ENCODE data around the gene DEDD2.
"Not testable (repeated sequence)": the region's sequence is repeated elsewhere in the genome, so short reads cannot be mapped to it uniquely, and the experiment has no call there.

DEDD2 gene, protein sequence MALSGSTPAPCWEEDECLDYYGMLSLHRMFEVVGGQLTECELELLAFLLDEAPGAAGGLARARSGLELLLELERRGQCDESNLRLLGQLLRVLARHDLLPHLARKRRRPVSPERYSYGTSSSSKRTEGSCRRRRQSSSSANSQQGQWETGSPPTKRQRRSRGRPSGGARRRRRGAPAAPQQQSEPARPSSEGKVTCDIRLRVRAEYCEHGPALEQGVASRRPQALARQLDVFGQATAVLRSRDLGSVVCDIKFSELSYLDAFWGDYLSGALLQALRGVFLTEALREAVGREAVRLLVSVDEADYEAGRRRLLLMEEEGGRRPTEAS

DNA sequence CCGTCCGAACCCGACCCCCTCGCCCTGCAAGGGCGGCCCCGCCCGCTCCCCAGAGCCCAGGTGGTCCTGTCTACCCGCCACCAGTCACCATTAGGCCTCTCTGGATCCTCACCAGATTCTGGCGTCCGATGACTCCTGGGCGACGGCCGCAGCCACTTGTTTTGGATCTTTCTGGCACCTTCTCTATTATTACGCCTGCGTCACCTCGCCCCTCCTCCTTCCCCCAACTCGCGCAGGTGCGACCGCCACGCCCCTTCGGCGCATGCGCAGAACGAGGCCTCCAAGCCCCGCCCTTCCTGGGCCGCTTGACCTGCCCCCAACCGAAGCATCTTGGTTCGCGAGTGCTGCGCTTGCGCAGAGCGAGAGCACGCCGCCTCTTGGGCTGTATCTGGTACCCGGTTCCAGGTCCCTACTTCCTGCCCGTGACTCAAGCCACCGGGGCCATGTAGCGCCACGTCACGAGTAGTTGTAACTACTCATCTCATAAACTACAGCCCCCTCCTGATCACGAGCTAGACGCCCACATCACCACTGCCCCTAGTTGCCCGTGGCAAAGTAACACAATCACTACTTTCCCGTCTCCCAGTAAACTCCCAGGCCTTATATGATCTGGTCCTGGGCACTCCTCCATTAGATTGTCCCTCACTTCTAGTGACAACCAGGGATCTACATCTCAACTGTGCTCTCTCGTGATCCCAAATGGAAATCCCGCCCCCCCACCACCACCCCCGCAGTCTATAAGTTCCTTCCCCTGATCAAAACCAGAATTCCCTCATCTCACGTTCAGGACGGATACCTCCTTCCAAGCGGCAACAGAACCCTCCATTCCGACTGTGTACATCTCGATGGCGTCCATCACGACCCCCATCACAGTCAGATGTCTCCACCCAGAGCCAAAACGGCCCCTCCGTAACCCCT is at the start of gene DEDD2:
TSS of gene DEDD2 (minus strand) at position 158 of the 918 bp plus-strand sequence. CDS start 670 bp downstream, outside the sequence.
- DNase-seq = peak; percentile 100

DNA sequence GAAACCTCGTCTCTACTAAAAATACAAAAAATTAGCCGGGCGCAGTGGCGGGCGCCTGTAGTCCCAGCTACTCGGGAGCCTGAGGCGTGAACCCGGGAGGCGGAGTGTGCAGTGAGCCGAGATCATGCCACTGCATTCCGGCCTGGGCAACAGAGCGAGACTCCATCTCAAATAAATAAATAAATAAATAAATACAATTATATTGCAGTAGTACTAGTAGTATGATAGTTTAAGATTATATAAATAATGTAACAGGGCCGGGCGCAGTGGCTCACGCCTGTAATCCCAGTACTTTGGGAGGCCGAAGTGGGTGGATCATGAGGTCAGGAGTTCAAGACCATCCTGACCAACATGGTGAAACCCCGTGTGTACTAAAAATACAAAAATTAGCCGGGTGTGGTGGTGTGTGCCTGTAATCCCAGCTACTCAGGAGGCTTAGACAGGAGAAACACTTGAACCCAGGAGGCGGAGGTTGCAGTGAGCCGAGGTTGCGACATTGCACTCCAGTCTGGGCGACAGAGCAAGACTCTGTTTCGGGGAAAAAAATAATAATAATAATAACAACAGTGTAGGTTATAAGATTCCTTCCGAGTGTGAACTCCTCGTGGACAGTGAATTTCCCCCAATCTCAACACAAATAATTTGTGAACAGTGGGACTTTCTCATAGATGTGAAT is 49.6 kb upstream of the DEDD2 start:
- not testable (repeated sequence) for DNase-seq

DNA sequence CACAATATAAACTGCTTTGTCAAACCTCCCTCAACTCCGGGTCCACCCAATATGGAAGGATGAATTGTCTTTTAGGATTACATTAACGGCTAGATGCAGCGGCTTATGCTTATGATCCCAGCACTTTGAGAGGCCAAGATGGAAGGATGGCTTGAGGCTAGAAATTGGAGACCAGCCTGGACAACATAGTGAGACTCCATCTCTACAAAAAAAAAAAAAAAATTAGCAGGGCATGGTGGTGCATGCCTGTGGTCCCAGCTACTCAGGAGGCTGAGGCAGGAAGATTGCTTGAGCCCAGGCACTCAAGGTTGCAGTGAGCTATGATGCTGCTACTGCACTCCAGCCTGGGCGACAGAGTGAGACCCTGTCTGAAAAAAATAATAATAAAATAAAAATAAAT is 48.6 kb upstream of the DEDD2 start:
- DNase-seq = not testable (repeated sequence)

DNA sequence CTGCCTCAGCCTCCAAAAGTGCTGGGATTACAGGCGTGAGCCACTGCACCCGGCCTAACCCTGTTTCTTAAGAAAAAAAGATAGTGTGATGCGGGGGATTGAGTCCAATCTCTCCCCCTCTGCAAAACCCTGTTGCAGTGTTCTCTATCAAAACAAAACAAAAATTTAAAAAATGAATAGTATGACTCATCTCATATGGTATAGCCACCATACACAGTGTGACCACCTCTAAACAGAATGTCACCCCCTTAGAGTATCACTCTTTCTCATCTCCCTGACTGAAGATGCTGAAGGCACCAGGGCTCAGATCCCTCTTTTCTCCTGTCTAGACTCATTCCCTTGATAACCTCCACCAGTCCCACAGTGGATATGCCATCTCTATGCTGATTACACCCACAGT is 44.3 kb upstream of the DEDD2 start:
- DNase-seq = no peak

DNA sequence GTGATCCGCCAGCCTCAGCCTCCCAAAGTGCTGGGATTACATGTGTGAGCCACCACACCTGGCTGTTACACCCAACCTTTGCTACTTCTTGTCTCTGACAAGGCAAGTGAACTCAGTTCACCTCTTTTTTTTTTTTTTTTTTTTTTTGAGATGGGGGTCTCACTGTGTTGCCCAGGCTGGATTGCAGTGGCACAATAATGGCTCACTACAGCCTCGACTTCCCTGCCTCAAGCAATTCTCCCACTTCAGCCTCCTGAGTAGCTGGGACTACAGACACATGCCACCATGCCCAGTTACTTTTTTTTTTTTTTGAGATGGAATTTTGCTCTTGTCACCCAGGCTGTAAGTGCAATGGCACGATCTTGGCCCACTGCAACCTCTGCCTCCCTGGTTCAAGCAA is 40.4 kb upstream of the DEDD2 start:
- not testable (repeated sequence) for DNase-seq

DNA sequence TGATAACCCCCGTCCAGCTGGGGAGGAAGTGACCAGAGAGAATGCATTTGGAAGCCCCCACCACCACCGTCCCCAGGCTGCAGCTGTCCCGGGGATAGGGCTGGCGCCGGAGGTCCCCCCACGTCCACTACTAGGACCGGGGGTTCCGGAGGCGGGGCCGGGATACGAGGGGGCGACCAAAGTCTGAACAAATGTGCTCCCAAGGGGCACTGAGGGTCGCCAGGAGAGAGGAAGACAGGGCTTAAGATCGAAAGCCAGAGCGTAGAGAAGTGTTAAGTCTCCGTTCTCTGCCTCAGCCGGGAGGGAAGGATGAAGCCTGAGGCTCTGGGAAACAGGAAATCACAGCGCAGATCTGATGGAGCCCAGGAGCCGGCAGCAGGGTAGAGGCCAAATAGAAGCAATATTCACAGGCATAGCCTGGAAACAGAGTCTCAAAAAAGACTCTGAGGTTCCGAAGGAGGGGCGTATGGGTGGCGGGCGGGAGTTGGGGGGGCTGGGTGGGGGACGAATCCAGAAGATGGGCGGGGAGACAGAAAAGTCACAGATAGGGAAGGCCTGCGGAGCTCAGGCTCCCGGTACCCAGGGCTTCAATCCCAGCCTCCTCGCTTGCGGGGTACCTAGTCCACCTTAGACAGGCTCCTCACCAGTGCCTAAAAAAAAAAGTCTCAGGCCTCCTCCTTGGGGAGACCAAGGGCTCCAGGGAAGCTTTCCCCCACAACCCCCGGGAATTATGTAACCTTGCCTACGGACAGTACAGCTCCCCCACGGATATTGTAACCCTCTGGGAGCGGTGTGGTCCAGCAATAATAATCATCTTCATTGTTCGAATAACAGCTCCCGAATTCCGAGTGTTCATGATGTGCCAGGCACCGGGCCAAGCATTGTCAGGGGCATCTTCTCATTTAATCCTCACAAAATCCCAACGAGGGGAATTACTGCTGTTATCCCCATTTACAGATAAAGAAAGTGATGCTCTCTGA is 38.6 kb upstream of the DEDD2 start:
- no peak for DNase-seq

DNA sequence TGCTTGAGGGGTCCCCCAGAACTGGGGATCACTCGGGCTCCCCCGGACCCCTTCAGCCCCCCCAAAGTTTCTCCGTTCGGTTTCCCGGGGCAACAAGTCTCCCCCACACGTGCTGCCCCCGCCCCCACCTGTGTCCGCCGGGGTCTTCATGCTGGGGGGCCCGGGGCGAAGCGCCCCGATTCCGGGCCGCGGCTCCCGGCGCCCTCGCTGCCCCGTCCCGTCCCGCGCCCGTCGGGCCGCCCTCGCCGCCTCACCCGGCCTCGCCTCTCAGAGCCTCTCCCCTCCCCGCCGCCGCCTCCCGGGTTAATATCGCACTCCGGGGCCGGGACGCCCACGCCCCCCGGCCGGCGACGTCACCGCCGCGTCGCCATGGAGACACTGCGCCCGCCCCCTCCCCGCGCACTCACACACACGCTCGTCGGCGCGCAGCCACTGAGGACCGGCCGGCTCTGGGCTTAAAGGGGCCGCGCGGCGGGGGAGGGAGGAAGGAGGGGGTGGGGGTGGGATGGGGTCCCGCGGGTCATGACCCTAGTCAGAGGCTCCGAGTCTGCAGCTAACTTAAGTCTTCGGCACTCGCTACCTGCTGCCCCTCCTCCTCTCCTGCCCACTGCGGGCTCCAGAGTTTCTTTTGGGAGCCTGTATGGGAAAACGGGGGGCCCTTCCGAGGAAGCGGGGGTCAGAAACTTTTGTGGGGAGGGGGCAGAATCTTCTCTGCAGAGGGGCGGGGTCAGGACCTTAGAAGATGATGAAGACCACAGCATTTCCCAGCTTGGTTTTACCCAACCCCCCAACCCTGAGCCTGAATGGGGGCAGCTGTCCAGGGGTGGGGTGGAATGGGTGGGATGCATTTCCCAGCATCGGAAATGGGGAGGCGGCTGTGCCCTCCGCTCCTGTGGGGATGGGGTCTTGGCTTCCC is 37.6 kb upstream of the DEDD2 start, which contains the start of gene ERF:
TSS of gene ERF (minus strand) at position 279 of the 916 bp plus-strand sequence. CDS start at position 150, 129 bp downstream.
- DNase-seq = peak; percentile 93

DNA sequence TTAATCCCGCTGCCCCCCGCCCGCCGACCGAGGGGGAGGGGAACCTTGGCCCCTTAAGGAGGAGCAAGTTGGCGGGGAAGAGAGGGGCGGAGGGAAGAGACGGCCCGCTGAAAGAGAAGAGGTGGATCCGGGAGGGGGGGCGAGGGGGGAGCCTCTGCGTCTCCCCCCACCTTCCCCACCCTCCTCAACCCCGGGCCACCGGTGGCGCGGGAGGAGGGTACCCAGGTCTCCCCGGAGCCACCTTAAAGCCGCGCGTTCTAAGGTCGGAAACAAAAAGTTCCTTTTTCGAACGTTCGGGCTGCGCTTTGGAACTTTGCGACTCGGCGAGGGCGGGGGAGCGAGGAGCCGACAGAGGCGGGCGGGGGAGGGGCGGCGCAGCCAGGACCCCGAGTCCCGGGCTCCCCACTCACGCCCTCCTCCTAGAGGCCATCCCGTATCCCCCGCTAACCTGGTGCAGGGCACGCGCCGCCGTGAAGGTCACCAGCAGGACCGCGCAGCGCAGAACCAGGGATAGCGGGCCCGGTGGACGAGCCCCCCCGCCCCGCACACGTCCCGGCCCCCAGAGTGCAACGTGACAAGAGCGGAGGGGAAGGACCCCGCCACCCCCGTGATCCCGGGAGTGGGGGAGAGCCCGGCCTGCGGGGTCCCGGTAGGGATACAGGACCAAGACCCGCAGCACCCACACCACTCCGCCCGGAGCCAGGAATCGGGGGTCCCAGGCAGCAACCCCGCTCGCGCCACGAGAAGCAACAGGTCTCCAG is 36.8 kb upstream of the DEDD2 start:
- DNase-seq = peak; percentile 74

DNA sequence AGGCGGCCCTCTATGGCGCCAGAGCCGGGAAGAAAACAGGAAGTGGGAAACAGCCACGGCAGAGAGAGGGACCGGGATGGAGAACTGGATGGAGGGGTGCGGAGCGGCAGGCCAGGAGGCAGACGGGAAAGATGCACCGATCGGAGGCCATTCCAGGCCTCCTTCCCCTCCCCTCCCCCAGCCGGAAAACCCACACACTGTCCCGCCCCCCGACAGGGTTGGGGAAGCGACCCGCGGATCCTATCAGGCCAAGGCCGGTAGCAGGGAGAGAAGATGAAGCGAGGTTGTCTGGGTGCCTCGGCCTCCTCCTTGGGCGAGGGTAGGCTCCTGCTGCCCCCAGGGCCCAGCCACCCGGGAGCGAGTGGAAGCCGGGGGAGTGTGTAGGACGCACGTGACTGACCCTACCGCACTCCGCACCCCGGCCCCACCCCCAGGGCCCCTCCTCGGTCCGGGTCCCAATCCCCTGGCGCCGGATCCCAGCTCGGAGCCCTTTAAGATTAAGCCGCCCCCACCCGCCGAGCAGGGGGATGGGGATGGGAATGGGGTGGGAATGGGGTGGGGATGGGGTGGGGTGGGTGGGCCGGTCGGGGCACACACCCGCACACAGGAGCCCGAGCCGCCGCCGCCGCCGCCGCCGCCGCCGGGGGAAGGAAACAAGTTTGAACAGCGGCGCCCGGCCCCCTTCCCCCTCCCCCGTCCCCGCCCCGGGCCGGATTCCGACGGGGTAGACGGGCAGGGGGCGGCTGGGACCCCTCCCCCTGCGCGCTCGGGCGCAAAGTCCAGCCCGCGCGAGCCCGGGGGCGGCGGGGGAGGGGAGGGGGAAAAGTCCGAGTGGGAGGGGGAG is 36.0 kb upstream of the DEDD2 start:
- peak; percentile 25 for DNase-seq

DNA sequence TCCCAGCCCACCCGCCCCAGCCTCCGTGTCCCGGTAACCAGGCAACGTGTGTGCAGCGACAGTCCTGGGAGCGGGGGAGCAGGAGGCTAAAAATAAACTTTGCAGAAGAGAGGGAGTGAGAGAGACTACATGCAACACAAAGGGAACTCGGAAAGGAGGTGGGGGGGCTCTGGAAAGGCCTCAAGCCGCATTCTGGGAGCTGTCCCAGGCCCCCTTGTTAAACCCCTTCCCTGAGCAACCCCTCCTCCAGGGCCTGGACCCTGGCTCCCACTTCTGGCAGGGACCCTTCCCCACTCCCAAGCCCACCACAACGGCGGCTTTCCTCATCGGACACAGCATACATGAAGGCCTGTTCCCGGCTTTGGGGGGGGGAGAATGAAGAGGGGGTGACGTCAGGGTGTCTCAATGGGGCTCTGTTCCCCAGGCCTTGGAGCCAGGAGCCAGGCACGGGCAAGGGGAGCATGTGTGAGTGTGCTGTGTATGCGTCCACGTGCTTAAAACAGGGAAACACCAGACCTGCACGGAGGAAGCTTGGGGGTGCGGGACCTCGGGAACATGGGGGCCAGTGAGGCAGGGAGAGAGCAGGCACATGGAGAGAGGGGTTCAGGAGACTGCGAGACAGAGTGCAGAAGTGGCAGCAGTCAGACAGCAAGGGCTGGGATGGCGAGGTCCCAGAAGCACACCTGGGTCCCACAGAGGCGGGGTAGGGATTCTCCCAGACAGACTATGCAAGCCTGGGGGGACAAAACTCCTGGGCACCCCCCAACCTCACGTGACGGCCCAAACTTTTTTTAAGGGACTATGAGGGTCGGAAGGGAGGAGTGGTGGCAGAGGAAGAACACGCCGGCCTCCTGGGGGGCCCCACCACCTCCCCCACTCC is 35.1 kb upstream of the DEDD2 start:
- peak; percentile 16 for DNase-seq

DNA sequence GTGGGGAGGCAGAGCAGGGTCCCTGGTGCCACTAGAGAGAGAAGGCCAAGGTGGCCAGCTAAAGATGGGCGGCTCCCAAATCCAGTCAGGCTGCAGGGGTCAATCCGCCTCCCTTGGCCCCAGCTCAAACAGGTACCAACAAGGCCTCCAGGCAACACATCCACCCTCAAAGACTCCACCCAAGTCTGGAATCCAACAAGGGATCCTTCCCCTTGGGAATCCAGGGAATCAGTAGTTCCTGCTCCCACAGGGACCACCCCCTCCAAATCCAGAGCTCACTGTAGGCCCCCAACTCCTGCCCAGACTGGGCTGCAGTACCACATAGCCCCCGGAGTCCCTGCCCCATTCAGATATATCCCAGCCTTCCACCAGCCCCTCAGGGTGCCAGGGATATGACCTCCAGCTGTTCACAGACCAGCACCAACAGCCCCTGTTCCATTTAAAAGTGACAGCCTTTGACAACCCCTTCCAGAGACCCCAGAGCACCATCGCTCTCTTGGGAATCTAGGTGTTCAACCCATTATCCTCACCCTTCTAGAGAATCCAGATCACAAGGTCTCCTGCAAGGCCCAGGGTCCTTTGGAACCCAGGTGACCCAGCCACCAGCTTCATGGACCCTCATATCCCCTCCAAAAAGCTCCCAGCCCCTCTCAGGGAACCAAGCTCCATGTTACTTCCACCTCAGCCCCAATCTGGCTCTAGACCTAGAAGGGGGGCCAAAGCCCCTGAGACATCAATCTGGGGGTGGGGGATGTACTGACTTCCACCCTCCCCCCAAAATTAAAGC is 34.3 kb upstream of the DEDD2 start:
- no peak for DNase-seq

DNA sequence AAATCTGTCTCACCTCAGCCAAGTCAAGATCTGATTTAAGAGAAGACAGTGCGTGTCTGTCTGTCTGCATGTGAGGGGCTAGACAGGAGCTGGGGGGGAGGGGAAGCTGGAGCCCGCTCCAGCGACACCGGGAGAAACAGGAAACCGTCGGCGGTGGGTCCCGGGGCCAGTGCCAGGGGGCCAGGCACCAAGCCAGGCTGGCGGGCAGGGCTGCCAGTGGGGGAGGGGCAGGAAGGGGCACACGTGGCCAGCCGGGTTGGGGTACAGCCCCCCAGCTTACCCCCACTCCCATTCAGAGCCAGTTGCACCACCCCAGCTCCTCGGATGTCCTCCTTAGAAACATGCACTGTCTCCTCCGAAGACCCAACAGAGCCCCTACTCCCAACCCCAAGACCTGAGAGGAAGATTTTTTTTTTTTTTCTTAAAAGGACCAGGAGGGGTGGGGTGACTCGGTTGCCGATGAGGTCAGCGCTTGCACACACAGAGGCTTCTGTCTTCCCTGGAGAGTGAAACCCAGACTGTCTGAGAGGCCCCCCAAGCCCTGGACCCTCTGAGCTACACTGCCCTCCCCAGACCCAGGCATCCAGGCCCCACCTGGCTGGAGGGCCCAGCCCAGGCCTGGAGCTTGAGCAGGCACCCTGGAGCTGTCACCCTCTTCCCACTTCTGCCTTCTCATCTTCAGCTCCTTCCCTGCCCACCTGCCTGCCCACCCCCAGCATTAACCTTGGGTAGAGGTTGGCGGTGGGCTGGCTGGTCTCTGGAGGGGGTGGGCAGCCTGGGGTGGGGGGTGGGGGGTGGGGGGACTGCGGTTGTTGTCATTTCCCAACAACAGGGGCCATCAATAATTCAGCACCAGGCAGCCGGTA is 33.4 kb upstream of the DEDD2 start:
- peak; percentile 39 for DNase-seq

DNA sequence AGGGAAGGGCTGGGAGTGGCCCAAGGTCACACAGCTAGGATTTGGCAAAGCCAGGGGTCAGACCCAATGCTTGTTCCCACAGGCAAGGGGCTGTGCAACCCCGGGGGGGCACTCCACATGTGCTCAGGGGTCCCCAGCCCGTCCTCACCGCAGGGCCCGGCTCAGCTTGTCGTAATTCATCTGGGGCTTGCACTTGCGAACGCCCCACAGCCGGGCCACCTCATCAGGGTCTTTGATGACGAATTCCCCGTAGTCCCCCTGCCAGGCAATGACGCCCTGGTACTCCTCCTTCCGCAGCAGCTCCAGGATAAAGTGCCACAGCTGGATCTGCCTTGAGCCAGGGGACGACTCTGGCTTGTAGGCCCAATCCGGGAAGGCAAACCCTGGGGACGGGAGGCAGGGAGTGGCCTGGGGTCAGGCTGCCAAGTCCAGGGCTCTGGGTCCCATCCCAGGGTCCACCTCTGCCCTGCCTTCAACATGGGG is 32.7 kb upstream of the DEDD2 start:
- no peak for DNase-seq

DNA sequence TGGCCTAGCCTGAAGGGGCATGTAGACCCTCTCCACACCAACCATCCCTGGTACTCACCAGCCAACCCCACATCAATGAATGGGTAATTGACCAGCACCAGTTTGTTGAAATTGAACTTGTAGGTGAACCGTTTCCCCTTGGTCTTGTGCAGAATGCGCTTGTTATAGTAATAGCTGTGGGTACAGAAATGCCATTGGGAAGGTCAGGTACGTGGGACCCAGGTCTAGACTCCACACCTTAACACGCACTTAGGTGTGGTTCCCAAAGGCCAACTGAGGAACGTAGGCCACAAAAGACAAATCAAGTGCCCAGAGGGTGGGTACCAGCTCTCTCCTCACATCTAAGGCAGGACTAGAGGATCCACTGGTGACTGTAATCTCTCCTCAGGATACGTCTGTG is 32.3 kb upstream of the DEDD2 start:
- no peak for DNase-seq

DNA sequence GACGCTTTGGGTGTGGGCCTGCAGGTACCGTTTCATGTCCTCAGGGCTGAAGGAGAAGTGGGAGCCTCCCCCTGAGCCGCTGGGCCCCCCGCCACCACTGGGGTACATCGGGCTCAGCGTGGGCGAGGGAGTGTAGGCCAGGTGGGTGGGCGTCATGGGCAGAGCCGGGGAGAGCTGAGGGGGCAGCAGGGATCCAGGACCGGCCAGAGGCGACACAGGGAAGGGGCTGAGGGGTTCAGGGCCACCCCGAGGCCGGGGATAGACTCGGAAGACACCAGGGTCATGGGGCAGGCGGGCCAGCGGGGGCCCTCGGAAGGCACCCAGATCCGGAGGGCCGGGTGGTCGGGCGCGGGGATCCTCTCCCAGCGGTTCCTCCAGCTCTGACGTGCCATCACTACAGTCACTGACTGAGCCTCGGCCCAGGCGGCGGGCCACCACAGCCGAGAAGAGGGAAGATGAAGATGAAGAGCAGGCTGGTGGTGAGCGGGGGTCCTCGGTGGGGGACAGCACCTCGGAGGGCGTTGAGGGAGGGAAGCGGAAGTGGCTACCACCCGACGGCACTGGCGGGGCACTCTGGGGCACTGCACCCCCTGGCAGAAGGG is 31.8 kb upstream of the DEDD2 start:
- DNase-seq = no peak
